Prostate gland (tissue), 2 donors: Measurements from ENCODE around the gene EPM2A.

Experiments
- CTCF ChIP-seq, 4 experiments: fragments of 200-600 bp in 2 of 4; fragments of 450-650 bp in 2 of 4; sonication (generic) in 2 of 4; IDR thresholded peaks; 1 replicate in 3 of 4; 2 replicates in 1 of 4; pipeline ENCODE4 v1.5.1; 2016 to 2019; ENCODE audit warnings: antibody characterized with exemption in 4 of 4, mild to moderate bottlenecking in 2 of 4, moderate library complexity in 2 of 4
- POLR2A ChIP-seq: fragments of 450-650 bp; IDR thresholded peaks from one replicate; pipeline ENCODE4 v1.6.1; 2016; ENCODE audit warnings: antibody characterized with exemption, mild to moderate bottlenecking
- POLR2AphosphoS5 ChIP-seq: sonication (generic); formaldehyde crosslinking; IDR thresholded peaks from one replicate; pipeline ENCODE4 v1.6.1; 2017; ENCODE audit warnings: antibody characterized with exemption

GRCh38 chr6:145583753-145584152 is 151.6 kb downstream of the EPM2A start:
- no peak for TF ChIP-seq POLR2A
- TF ChIP-seq CTCF (IDR thresholded peaks at IDR 0.05), result no peak
- no peak for TF ChIP-seq POLR2AphosphoS5
